Measurements from ENCODE around the gene ASAP2.

The ASAP2 gene

GRCh38 chr2:9322576-9322975 lies 116.0 kb downstream of the ASAP2 start:
- DNase-seq (ENCODE audit: low spot score): no peak

DNA sequence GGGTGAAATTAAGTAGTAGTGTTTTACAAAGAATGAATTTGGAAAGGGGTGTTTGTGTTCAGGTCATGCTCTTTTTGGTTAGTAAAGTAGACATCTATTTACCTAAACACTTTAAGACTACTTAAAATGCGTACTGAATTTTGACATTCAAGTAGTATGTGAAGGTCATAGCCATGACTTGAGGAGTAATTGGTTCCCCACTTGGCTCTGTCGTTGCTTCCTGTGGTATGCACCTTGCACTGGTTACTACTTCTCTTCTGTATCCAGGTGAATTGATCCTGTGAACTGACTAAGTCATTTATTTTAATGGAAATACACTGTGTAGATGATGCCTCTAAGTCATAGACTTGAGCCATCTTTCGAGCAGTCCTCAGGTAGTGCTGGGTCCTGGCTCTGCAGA lies 118.8 kb downstream of the ASAP2 start:
- DNase-seq (ENCODE audit: low spot score): no peak

- peak; percentile 32 for DNase-seq (ENCODE audit: low spot score)
Measured at GRCh38 chr2:9326975-9327374, 120.4 kb downstream of the ASAP2 start.

- DNase-seq (ENCODE audit: low spot score): peak; percentile 57
Measured at GRCh38 chr2:9327873-9328352, 121.3 kb downstream of the ASAP2 start.

DNA sequence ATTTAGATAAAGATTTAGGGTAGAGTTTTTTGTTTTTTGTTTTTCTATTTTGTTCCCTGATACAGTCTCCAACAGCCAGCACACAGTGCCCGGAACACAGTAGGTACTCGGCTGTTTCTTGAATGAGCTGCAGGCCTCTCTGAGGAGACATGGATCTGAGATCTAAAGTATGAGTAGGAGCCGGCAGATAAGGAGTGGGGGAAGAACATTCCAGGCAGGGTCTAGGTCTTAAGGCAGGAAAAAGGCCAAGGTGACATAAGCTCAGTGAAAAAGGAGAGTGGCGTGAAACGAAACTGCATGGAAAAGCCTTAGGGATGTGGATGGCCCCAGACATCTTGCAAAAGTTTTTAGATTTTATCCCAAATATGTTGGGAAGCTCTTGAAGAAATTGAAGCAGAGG lies 122.3 kb downstream of the ASAP2 start:
- DNase-seq (ENCODE audit: low spot score): no peak

GRCh38 chr2:9329497-9329896 lies 122.9 kb downstream of the ASAP2 start:
- DNase-seq (ENCODE audit: low spot score): no peak

- DNase-seq (ENCODE audit: low spot score): no peak
Measured at GRCh38 chr2:9330612-9331270, 124.1 kb downstream of the ASAP2 start.

- no peak for DNase-seq (ENCODE audit: low spot score)
Measured at GRCh38 chr2:9331704-9332103, 125.1 kb downstream of the ASAP2 start.

- DNase-seq (ENCODE audit: low spot score): no peak
Measured at GRCh38 chr2:9332136-9332852, 125.7 kb downstream of the ASAP2 start.

GRCh38 chr2:9332853-9333245 lies 126.2 kb downstream of the ASAP2 start:
- DNase-seq (ENCODE audit: low spot score): no peak

DNA sequence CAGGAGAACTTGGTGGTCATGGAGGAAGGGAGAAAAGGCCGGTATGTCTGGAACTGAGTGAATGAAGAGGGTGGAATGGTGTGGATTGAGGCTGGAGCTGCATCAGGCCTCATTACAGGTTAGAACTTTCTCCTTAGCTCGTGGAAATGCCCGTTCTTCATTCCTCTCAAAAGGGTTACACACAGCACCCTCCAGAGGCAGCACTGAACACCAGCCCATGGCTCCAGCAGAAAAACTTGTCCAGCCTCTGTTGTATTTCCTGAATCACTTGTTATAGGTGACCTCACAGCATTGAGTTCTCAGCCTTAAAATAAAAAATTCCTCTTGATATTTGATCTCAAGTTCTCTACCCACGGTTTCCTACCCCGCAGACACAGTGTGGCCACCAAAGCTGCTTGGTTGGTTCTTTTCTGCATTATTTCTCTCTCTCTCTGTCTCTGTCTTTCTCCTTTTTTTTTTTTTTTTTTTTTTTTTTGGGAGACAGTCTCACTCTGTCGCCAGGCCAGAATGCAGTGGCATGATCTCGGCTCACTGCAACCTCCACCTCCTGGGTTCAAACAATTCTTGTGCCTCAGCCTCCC lies 127.1 kb downstream of the ASAP2 start:
- peak; percentile 62 for DNase-seq (ENCODE audit: low spot score)

- no peak for DNase-seq (ENCODE audit: low spot score)
Measured at GRCh38 chr2:9334761-9335160, 128.1 kb downstream of the ASAP2 start.

DNA sequence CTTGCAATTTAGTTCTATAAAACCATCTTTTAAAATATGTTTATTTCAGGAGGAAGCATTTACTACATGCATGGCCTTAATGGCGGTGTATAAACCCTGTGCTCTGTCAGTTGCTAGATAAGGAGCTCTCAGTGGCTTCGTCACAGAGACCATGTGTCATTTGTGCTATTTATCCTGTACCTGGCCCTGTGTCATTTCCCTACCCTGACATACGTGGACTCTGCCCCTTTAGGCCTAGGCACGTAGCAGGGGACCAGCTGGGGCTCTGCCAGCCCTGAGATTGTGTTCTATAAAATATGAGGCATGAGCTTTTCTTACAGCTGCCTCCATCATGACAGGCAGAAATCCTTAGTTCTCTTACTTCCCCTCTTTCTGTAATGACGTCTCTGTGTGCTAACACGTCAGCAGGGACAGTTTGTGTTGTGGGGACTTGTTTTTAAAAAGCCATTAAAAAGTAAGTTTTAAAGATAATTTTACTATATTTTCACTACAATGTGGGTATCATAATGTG lies 128.8 kb downstream of the ASAP2 start:
- DNase-seq (ENCODE audit: low spot score): no peak

GRCh38 chr2:9336241-9336575 lies 129.6 kb downstream of the ASAP2 start:
- no peak for DNase-seq (ENCODE audit: low spot score)

DNA sequence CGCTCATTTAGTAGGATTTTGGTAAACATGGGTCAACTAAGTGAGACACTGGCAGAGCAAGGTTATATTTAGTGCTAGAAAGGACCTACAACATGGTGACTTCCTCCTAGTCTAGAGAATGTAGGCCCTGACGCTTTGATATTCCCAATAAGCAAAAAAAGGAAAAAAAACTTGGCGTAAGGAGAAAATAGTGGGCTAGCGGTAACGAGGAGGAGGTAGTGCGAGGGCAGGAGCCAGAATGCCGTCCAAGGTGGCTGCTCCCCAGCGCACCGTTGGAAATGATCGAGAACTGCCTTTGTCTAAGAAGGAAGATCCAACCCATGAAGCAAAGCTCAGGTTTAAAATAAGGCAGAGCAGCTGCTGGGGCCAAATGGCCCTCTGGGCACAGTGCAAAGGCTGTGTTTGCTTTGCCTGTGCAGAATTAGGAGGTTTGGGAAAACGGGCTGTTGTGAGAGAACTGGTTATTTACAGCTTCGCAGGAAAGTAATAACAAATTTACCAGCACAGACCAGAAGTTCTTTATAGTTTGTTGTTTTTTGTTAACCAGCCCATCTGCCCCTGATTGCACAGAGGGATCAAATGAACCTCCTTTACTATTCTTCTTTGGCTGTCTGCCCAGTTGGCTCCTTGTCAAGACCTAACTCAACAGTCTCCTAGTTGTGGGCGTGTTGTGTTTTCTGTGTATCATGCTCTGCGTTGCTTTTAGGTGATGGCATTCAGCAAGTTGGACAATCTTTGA lies 130.1 kb downstream of the ASAP2 start:
- peak; percentile 68 for DNase-seq (ENCODE audit: low spot score)

GRCh38 chr2:9337901-9338300 lies 131.3 kb downstream of the ASAP2 start:
- no peak for DNase-seq (ENCODE audit: low spot score)

- no peak for DNase-seq (ENCODE audit: low spot score)
Measured at GRCh38 chr2:9341337-9341887, 134.8 kb downstream of the ASAP2 start.

GRCh38 chr2:9342659-9343058 lies 136.0 kb downstream of the ASAP2 start:
- no peak for DNase-seq (ENCODE audit: low spot score)

DNA sequence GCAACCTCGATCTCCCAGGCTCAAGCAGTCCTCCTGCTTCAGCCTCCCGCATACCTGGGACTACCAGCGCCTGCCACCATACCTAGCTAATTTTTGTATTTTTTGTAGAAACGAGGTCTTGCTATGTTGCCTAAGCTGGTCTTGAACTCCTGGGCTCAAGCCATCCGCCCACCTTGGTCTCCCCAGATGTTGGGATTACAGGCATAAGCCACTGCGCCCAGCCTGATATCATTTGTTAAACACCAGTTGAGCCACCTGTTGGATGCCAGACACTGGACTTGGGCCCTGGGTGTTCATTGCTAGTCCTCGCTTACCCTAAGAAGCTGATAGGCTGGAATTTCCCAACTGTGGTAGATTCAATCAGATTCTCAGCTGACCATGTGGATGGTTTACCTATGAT lies 136.9 kb downstream of the ASAP2 start:
- DNase-seq (ENCODE audit: low spot score): no peak

GRCh38 chr2:9344434-9344833 lies 137.8 kb downstream of the ASAP2 start:
- no peak for DNase-seq (ENCODE audit: low spot score)

DNA sequence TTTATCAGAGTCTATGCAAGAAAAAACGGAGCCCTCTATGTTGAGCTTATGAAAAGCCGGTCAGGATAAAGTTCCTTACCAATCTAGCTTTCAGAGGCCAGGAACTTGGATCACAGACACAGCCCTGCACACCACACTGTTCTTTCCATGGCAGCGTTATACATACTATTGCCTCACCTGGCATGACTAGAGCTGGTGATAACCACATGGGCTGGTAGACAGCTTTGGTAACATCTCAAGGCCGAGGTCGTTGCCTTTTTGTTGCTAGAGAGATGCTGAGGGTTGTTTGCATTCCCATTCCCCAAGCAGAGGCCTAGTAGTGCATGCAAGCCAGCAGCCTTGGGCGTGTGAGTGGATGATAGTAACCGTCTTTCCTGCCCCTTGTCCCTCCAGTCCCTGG lies 138.7 kb downstream of the ASAP2 start:
- no peak for DNase-seq (ENCODE audit: low spot score)

DNA sequence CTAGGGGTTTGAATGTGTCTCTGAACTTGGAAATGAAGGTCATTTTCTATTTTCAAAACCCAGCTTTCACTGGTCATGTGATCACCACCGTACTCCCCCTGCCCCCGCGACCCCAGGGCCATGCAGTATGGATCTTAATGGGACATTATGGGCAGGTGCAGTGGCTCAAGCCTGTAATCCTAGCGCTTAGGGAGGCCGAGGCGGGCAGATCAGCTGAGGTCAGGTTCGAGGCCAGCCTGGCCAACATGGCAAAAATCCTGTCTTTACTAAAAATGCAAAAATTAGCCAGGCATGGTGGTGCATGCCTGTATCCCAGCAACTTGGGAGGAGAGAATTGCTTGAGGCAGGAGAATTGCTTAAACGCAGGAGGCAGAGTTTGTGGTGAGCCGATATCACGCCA lies 139.4 kb downstream of the ASAP2 start:
- DNase-seq (ENCODE audit: low spot score): no peak

All from HuH-7 (cell line).